Pancreas (tissue), 10 donors: ENCODE measurements around the gene CPM. TPM values are rescaled to one million over a fixed set of nuclear protein-coding genes. Genes with fewer than 3 reads are reported as not detected.
"Not testable (repeated sequence)": the region's sequence is repeated elsewhere in the genome, so short reads cannot be mapped to it uniquely, and the experiment has no call there.

ENCODE experiments used
- ATAC-seq, 4 donors: fragments of 200-7000 bp; cut with Tn5 transposase; one replicate each; pipeline versions ENCODE4 v1.8.0 to v1.9.1; 2020; ENCODE audit warnings: mild to moderate bottlenecking in 4 of 4, moderate library complexity in 4 of 4
- DNase-seq, 6 donors: peaks; one replicate each; pipeline ENCODE4 v3.0.0-alpha.2; 2020
- FAIRE-seq: peaks from 2 replicates; lab custom pipeline; 2012; peaks lifted over from hg19 to GRCh38; lab: Jason Lieb, UNC
- H3K27ac ChIP-seq, 4 donors: fragments of 200-600 bp; sonication (generic); 1 replicate in 3 of 4; 2 replicates in 1 of 4; pipeline versions ENCODE4 v1.5.0 to v1.8.0; 2020
- H3K27me3 ChIP-seq, 4 donors: fragments of 200-600 bp; one replicate each; pipeline ENCODE4 v1.8.0; 2021
- H3K36me3 ChIP-seq, 3 donors: fragments of 200-600 bp; sonication (generic) in 1 of 3; one replicate each; pipeline versions ENCODE4 v1.5.0 to v1.8.0; 2020 to 2021
- H3K4me1 ChIP-seq, 3 donors: fragments of 200-600 bp; one replicate each; pipeline ENCODE4 v1.8.0; 2021
- H3K4me3 ChIP-seq, 4 donors: fragments of 200-600 bp; sonication (generic) in 2 of 4; one replicate each; pipeline versions ENCODE4 v1.5.0 to v1.8.0; 2020 to 2021
- H3K9me3 ChIP-seq, 4 donors: fragments of 200-600 bp; one replicate each; pipeline ENCODE4 v1.8.0; 2021
- CTCF ChIP-seq, 4 donors: fragments of 200-600 bp; sonication (generic) in 3 of 4; IDR thresholded peaks; one replicate each; pipeline versions ENCODE4 v1.5.0 to v1.8.0; 2021; ENCODE audit warnings: antibody characterized with exemption in 4 of 4
- WGBS, 2 donors: extraction: QIAGEN DNeasy Blood & Tissue Kit; methylation state at CpG; one replicate each; pipeline ENCODE4 v1.1.7; 2013; 5-methylcytosine and 5-hydroxymethylcytosine counted together
- intact Hi-C, 3 donors: fragments of 100-400 bp; cut with DNase I; formaldehyde crosslinking; loops; one replicate each; pipeline versions ENCODE4 v1.11.1 to v1.14.2; 2022
- polyA plus RNA-seq, 2 donors: library from polyadenylated mRNA; stranded (reverse); fragments of 200-250 nt; gene quantifications; one replicate each; pipeline ENCODE4 v1.2.3, GENCODE V29; 2013
- total RNA-seq, 6 donors: library from RNA; stranded (reverse); fragmentation: NEBNext Ultra II Directional in 4 of 6; extraction: Animal tissue kit (Norgen Biotek cat#: 25700) in 4 of 6; gene quantifications; one replicate each; pipeline versions ENCODE4 v1.2.1 to v1.2.4, GENCODE V29; 2021 to 2023
- donor health status: healthy with polysubstance abuse.
- donor health status: DM: no; HTN: no; CAD: no; lungs with moderate emphysema.
- donor health status: DM: no; HTN: no; CAD: no.
- donor health status: control.
- donor health status: control.
- donor health status: Bipolar disorder and iron deficiency.
- donor health status: DM: yes; HTN: yes; CAD: no.
- donor health status: DM: no; HTN: no; CAD: no.
- donor health status: DM: no; HTN: no; CAD: no.
- donor health status: DM: yes; HTN: yes; CAD: no.

CPM gene
- total and polyA plus RNA-seq, 8 donors: 4.3 to 49.2 (median 11.1) TPM

- peaks cover 15 to 69% (median 28%) of the 10 kb centered on the region in 3 donors for H3K36me3 ChIP-seq
- FAIRE-seq: no peak
- 73 to 75% methylated on average over 3 of the region's 3 CpGs for WGBS, 2 donors
Observed at GRCh38 chr12:68814490-68815231, 118.3 kb downstream of the CPM start.

GRCh38 chr12:68813242-68813593 is 119.8 kb downstream of the CPM start:
- DNase-seq: no peak
- intact Hi-C loops: no loop called here
- WGBS, 2 donors: 69 to 72% methylated on average over 2 of the region's 2 CpGs
- no peak for FAIRE-seq
- no peak for TF ChIP-seq CTCF (IDR thresholded peaks at IDR 0.05)
- Histone ChIP-seq H3K9me3 (no peaks in the 10 kb centered on the region), H3K4me3 (peak overlapping the region in 1 of 4 donors; percentile 97), H3K27ac (no peak overlapping the region), H3K4me1 (peaks cover 0 to 27% (median 11%) of the 10 kb centered on the region in 3 donors), H3K36me3 (peaks cover 15 to 59% (median 25%) of the 10 kb centered on the region in 3 donors), H3K27me3 (no peaks in the 10 kb centered on the region)
- no peak for ATAC-seq

More at GRCh38 chr12:68814490-68815231, 118.3 kb downstream of the CPM start:
- DNase-seq (no peak), ATAC-seq (no peak)
- intact Hi-C loops: no loop called here
- TF ChIP-seq CTCF (IDR thresholded peaks at IDR 0.05): no peak
- no peaks in the 10 kb centered on the region for H3K27me3 ChIP-seq
- peaks cover 0 to 21% (median 11%) of the 10 kb centered on the region in 3 donors for H3K4me1 ChIP-seq
- no peak overlapping the region for H3K27ac ChIP-seq
- no peaks in the 10 kb centered on the region for H3K9me3 ChIP-seq
- no peak overlapping the region for H3K4me3 ChIP-seq

GRCh38 chr12:68812553-68813241 is 120.3 kb downstream of the CPM start:
- Histone ChIP-seq H3K4me1 (peaks cover 0 to 27% (median 11%) of the 10 kb centered on the region in 3 donors), H3K4me3 (peak overlapping the region in 2 of 4 donors; percentile 1 to 97), H3K9me3 (no peaks in the 10 kb centered on the region), H3K27me3 (no peaks in the 10 kb centered on the region), H3K27ac (no peak overlapping the region), H3K36me3 (peaks cover 15 to 54% (median 20%) of the 10 kb centered on the region in 3 donors)
- TF ChIP-seq CTCF (IDR thresholded peaks at IDR 0.05): no peak
- 73 to 78% methylated on average over 1 of the region's 1 CpG for WGBS, 2 donors
- ATAC-seq (no peak), FAIRE-seq (no peak), DNase-seq (no peak)
- intact Hi-C loops: no loop called here

- H3K27ac ChIP-seq, ATAC-seq, DNase-seq, H3K27me3 ChIP-seq, FAIRE-seq, intact Hi-C loops, H3K9me3 ChIP-seq: not testable (repeated sequence)
- Histone ChIP-seq H3K4me1 (peaks cover 4 to 30% (median 17%) of the 10 kb centered on the region in 3 donors), H3K4me3 (peak overlapping the region in 1 of 4 donors; percentile 97), H3K36me3 (peaks cover 8 to 43% (median 13%) of the 10 kb centered on the region in 3 donors)
- whole genome bisulfite sequencing, 2 donors: 77% methylated on average over 6 of the region's 6 CpGs
Observed at GRCh38 chr12:68811573-68811972, 121.4 kb downstream of the CPM start.

- FAIRE-seq, intact Hi-C loops, H3K9me3 ChIP-seq, ATAC-seq, H3K27me3 ChIP-seq, DNase-seq, H3K27ac ChIP-seq: not testable (repeated sequence)
- 94 to 96% methylated on average over 13 of the region's 13 CpGs for WGBS, 2 donors
- Histone ChIP-seq H3K4me1 (peaks cover 4 to 32% (median 17%) of the 10 kb centered on the region in 3 donors), H3K4me3 (peak overlapping the region in 3 of 4 donors; percentile 68 to 97 (median 84)), H3K36me3 (peaks cover 5 to 35% (median 10%) of the 10 kb centered on the region in 3 donors)
Observed at GRCh38 chr12:68810027-68810389, 123.0 kb downstream of the CPM start.
